ENCODE results near the gene FRAT1. TPM values are rescaled to one million over a fixed set of nuclear protein-coding genes. Genes with fewer than 3 reads are reported as not detected.

Gene FRAT1
- total and polyA plus RNA-seq, 2 of the 4 experiments (the other 2 are of a cell fraction): 0.54 to 0.89 TPM

DNA sequence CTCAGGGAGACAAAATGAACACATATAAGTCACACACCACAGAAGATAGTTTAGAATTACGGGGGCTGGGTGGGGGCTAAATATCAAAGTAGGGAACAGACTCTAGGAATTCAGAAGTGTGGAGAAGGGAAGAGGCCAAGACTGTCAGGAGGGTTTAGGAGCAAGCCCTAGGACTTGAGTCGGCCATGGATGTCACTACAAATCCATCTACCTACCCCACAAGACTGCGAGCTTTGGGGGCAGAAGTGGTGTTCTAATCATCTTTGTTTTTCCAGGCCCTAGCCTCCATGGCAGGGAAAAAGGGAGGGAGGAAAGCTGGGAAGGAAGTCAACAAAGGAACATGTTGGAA, 20.9 kb upstream of the FRAT1 start:
- H3K4me3 ChIP-seq (ENCODE audit: insufficient read depth, low read depth, low read length): no peak overlapping the region
- no peaks in the 10 kb centered on the region for H3K9me3 ChIP-seq (ENCODE audit: control insufficient read depth, insufficient read depth, low read length)
- H3K4me1 ChIP-seq (ENCODE audit: control insufficient read depth, insufficient read depth, low read length): no peaks in the 10 kb centered on the region
- WGBS, 2 experiments (ENCODE audit: extremely low coverage in 2 of 2, insufficient read length in 1 of 2): no CpG with 5 or more reads among the region's 3 CpGs
- H3K4me2 ChIP-seq (ENCODE audit: low read depth, low read length): no peak overlapping the region
- H2BK20ac ChIP-seq (ENCODE audit: low read depth, low read length): no peak overlapping the region
- H2AK9ac ChIP-seq (replicated peaks; ENCODE audit: low read depth, low read length, poor library complexity): no peak overlapping the region
- DNase-seq (no peak), ATAC-seq (ENCODE audit: low read depth) (no peak; the same call in 1 of the 2 replicates)
- no peak overlapping the region for H4K91ac ChIP-seq (ENCODE audit: insufficient read depth, low read depth, low read length)
- H4K8ac ChIP-seq (ENCODE audit: low read depth in 2 of 2, low read length in 2 of 2): no peak overlapping the region
- no peak overlapping the region for H3K56ac ChIP-seq (ENCODE audit: extremely low read depth, insufficient read depth, low read length)
- dilution Hi-C loops (cut with HindIII; ENCODE audit: low sequenced_read_pairs, unreplicated experiment) (no loop called here), in situ Hi-C loops (cut with MboI; ENCODE audit: low sequenced_read_pairs) (no loop called here), intact Hi-C loops (cut with micrococcal nuclease) (no loop called here)
- H3K9ac ChIP-seq (ENCODE audit: low read depth, low read length): no peak overlapping the region
- no peaks in the 10 kb centered on the region; the same call in 1 of the 2 replicates for H3K27me3 ChIP-seq (ENCODE audit: control insufficient read depth, insufficient read depth, low read length)
- no peak overlapping the region for H2BK5ac ChIP-seq (ENCODE audit: low read depth, low read length, poor library complexity, severe bottlenecking)
- no peaks in the 10 kb centered on the region for H4K20me1 ChIP-seq (ENCODE audit: insufficient read depth, low read length)
- no peak overlapping the region for H2AK5ac ChIP-seq (ENCODE audit: low read depth, low read length)
- no peak overlapping the region for H3K18ac ChIP-seq (ENCODE audit: low read depth, low read length)
- H3K14ac ChIP-seq (replicated peaks; ENCODE audit: low read depth, low read length): no peak overlapping the region
- CTCF ChIA-PET: no interaction called here
- H3K27ac ChIP-seq (ENCODE audit: insufficient read depth, low read length): no peak overlapping the region
- H2AFZ ChIP-seq (replicated peaks; ENCODE audit: low read length, poor library complexity): peak overlapping the region; percentile 65
- H2BK120ac ChIP-seq (ENCODE audit: low read depth, low read length): no peak overlapping the region
- H3K4ac ChIP-seq (ENCODE audit: low read depth, low read length): no peak overlapping the region
- TF ChIP-seq RAD21 (IDR thresholded peaks at IDR 0.05; ENCODE audit: low read length): no peak
- no peak for TF ChIP-seq CTCF (conservative IDR thresholded peaks at IDR 0.05; ENCODE audit: low read depth, low read length)
- TF ChIP-seq, protein P1, sequence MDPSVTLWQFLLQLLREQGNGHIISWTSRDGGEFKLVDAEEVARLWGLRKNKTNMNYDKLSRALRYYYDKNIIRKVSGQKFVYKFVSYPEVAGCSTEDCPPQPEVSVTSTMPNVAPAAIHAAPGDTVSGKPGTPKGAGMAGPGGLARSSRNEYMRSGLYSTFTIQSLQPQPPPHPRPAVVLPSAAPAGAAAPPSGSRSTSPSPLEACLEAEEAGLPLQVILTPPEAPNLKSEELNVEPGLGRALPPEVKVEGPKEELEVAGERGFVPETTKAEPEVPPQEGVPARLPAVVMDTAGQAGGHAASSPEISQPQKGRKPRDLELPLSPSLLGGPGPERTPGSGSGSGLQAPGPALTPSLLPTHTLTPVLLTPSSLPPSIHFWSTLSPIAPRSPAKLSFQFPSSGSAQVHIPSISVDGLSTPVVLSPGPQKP (IDR thresholded peaks at IDR 0.05; ENCODE audit: borderline replicate concordance, low read depth, low read length): no peak
- TF ChIP-seq NFE2L2 (IDR thresholded peaks at IDR 0.05; ENCODE audit: low read depth, low read length): no peak
- TF ChIP-seq BHLHE40 (IDR thresholded peaks at IDR 0.05; ENCODE audit: low read depth, low read length): no peak
- TF ChIP-seq MAZ (IDR thresholded peaks at IDR 0.05; ENCODE audit: borderline replicate concordance, low read depth, low read length): no peak
- TF ChIP-seq SMC3 (IDR thresholded peaks at IDR 0.05; ENCODE audit: low read depth, low read length): no peak
- no peak for TF ChIP-seq USF2 (IDR thresholded peaks at IDR 0.05; ENCODE audit: low read depth, low read length)
- TF ChIP-seq CHD1 (IDR thresholded peaks at IDR 0.05; ENCODE audit: low read depth, low read length): no peak
- no peak for TF ChIP-seq FOS (IDR thresholded peaks at IDR 0.05; ENCODE audit: low read depth, low read length)
- no peak for TF ChIP-seq RFX5 (IDR thresholded peaks at IDR 0.05; ENCODE audit: low read depth, low read length)
- TF ChIP-seq RCOR1 (IDR thresholded peaks at IDR 0.05; ENCODE audit: insufficient replicate concordance, low read length): no peak
- no peak for TF ChIP-seq POLR2A (IDR thresholded peaks at IDR 0.05; ENCODE audit: low read depth, low read length)
- no peak for TF ChIP-seq MAFK (IDR thresholded peaks at IDR 0.05; ENCODE audit: low read depth, low read length)
- no peak for TF ChIP-seq MXI1 (IDR thresholded peaks at IDR 0.05; ENCODE audit: borderline replicate concordance, low read depth, low read length)
- H3K23ac ChIP-seq (ENCODE audit: low read depth, low read length): no peak overlapping the region
- H4K5ac ChIP-seq (ENCODE audit: low read depth, low read length): no peak overlapping the region
- POLR2A ChIA-PET (ENCODE audit: unreplicated experiment): no interaction called here
- BruUV-seq (replicated peaks): no TSS peak
- H2BK15ac ChIP-seq (ENCODE audit: low read depth, low read length): no peak overlapping the region
- no peaks in the 10 kb centered on the region for H3K9me1 ChIP-seq (ENCODE audit: insufficient read depth, low read length)
- no peaks in the 10 kb centered on the region for H3K79me1 ChIP-seq (ENCODE audit: low read depth in 1 of 2, low read length in 2 of 2)
- no peaks in the 10 kb centered on the region for H3K36me3 ChIP-seq (ENCODE audit: control insufficient read depth, insufficient read depth, low read length)

All from IMR-90 (cell line).